HG02973 (cell line): ENCODE measurements around the gene SLC2A9.
"Not testable (repeated sequence)": the region's sequence is repeated elsewhere in the genome, so short reads cannot be mapped to it uniquely, and the experiment has no call there.

ENCODE experiments used
- ATAC-seq: cut with Tn5 transposase; IDR thresholded peaks from one replicate; pipeline ENCODE4 v1.9.1; 2021; ENCODE audit warnings: moderate library complexity; ENCODE audit not compliant: unreplicated experiment

Gene SLC2A9

GRCh38 chr4:9933956-9934355 lies 87.3 kb downstream of the SLC2A9 start:
- no peak for ATAC-seq

GRCh38 chr4:9933184-9933583 lies 88.1 kb downstream of the SLC2A9 start:
- ATAC-seq, result no peak

- no peak for ATAC-seq
These were observed 88.5 kb downstream of the SLC2A9 start for GRCh38 chr4:9932771-9933170.

GRCh38 chr4:9931146-9931545 lies 90.2 kb downstream of the SLC2A9 start:
- no peak for ATAC-seq

- ATAC-seq, result no peak
These were observed 92.2 kb downstream of the SLC2A9 start for GRCh38 chr4:9929111-9929510.

- ATAC-seq, result no peak
These were observed 93.8 kb downstream of the SLC2A9 start for GRCh38 chr4:9927341-9928007.

GRCh38 chr4:9926586-9926985 lies 94.7 kb downstream of the SLC2A9 start:
- ATAC-seq, result no peak

- ATAC-seq, result no peak
These were observed 95.4 kb downstream of the SLC2A9 start for GRCh38 chr4:9925750-9926439.

- ATAC-seq, result no peak
These were observed 96.5 kb downstream of the SLC2A9 start for GRCh38 chr4:9924750-9925149.

- ATAC-seq, result no peak
These were observed 98.0 kb downstream of the SLC2A9 start for GRCh38 chr4:9923195-9923812.

GRCh38 chr4:9921326-9921725 lies 100.0 kb downstream of the SLC2A9 start:
- ATAC-seq, result no peak

GRCh38 chr4:9920029-9920428 lies 101.3 kb downstream of the SLC2A9 start:
- no peak for ATAC-seq

GRCh38 chr4:9919047-9919446 lies 102.2 kb downstream of the SLC2A9 start:
- ATAC-seq, result no peak

GRCh38 chr4:9918484-9918883 lies 102.8 kb downstream of the SLC2A9 start:
- ATAC-seq, result no peak

GRCh38 chr4:9916937-9917336 lies 104.4 kb downstream of the SLC2A9 start:
- ATAC-seq, result no peak

- ATAC-seq, result no peak
These were observed 105.0 kb downstream of the SLC2A9 start for GRCh38 chr4:9916346-9916745.

GRCh38 chr4:9913846-9914245 lies 107.5 kb downstream of the SLC2A9 start:
- no peak for ATAC-seq

GRCh38 chr4:9906996-9907395 lies 114.3 kb downstream of the SLC2A9 start:
- no peak for ATAC-seq

- ATAC-seq, result no peak
These were observed 116.2 kb downstream of the SLC2A9 start for GRCh38 chr4:9904976-9905587.

- no peak for ATAC-seq
These were observed 118.0 kb downstream of the SLC2A9 start for GRCh38 chr4:9903317-9903716.

GRCh38 chr4:9901257-9901656 lies 120.0 kb downstream of the SLC2A9 start:
- no peak for ATAC-seq

GRCh38 chr4:9900633-9901032 lies 120.7 kb downstream of the SLC2A9 start:
- not testable (repeated sequence) for ATAC-seq
